RCC 7860 (cell line): ENCODE data around the gene SHISA8.
"Not testable (repeated sequence)": the region's sequence is repeated elsewhere in the genome, so short reads cannot be mapped to it uniquely, and the experiment has no call there.

Source experiments
- DNase-seq: peaks from one replicate; pipeline ENCODE4 v3.0.0-alpha.2; 2015; ENCODE audit warnings: low spot score
- FAIRE-seq: peaks from 2 replicates; lab custom pipeline; 2012; peaks lifted over from hg19 to GRCh38; lab: Jason Lieb, UNC

The SHISA8 gene

GRCh38 chr22:41915035-41915785 lies at the start of gene SHISA8:
Gene SHISA8, minus strand, starts transcription at chr22:41915074. Its CDS starts 407 bp downstream, at chr22:41914667.
- DNase-seq (no peak), FAIRE-seq (no peak)

DNA sequence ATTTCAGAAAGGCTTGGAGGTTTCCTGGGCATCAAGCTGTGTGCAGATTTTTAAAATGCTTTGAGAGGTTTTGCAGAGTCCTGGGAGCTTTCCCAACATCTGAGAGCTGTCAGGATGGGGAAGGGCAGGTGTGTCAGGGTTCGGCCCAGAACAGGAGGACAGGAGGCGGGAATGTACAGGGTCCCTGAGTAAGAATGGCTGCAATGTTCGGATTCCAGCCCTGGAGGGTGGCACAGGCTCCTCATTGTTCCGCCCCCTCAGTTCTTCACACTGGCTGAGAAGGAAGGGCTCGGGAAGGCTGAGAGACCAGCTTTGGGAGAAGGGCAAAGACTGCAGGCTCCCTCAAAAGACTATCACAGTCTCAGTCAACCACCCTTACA lies 49.2 kb upstream of the SHISA8 start:
- FAIRE-seq (no peak), DNase-seq (no peak)

DNA sequence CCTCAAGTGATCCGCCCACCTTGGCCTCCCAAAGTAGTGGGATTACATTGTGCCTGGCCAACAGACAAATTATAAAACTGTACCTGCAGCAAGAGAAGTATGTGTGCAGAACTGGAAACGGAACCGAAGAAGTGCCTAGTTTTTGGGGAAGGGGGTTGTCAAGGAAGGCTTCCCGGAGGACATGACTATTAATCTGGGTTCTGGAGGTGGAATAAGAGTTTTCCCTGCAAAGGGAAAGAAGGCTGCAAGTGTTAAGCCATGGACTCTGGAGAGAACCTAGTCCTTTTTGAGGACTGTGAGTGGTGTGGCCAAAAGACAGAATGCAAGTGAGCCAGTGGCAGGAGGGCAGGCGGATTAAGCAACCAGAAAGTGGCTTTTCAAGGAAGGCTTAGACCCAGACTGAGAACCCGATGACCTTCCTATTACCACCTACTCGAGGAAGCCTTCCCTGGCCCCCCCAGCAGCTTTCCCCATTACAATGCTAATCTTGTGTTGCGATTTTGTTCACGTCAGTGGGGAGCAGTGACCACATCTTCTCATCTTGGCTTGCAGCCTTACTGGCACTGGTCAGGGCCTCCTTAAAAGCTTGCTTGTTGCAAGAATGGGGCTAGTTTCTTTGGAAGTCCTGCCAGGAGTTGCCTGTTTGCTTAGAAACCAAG lies 48.7 kb upstream of the SHISA8 start:
- no peak for FAIRE-seq
- no peak for DNase-seq

- FAIRE-seq: no peak
Measured at GRCh38 chr22:41957941-41958556, 43.2 kb upstream of the SHISA8 start.

GRCh38 chr22:41952713-41953112 lies 37.8 kb upstream of the SHISA8 start:
- DNase-seq: no peak
- no peak for FAIRE-seq

More at GRCh38 chr22:41957941-41958556, 43.2 kb upstream of the SHISA8 start:
- DNase-seq: no peak

DNA sequence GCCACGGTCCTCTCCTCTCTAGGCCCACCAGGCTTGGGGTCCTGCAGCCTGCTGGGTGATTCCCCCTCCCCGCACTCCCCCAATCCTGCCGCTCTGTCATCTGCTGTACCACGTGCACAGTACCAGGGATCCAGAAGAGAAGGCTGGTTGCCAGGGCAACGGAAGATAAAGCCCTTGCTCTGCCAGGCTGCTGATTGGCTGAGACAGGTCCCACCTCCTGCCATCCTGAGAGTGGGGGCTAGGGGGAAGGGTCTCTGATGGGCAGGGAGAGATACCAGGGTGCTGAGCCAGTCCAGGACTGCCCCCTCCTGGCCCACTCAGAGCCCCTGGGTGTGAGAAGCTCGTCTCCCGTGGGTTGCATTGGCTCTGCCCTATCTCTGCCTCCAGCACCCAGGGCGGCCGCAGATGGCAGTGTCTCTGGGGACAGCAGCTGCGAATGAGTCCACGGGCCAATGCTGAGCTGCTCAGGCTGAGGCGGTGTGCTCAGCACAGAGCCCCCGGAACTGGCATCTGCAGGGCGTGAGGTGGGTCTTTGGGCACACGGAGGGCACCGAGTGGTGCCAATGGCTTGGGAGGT lies 37.1 kb upstream of the SHISA8 start, which contains the start of gene SMIM45:
TSS of gene SMIM45 (plus strand) at position 253 of the 577 bp plus-strand sequence.
- FAIRE-seq (no peak), DNase-seq (no peak)

DNA sequence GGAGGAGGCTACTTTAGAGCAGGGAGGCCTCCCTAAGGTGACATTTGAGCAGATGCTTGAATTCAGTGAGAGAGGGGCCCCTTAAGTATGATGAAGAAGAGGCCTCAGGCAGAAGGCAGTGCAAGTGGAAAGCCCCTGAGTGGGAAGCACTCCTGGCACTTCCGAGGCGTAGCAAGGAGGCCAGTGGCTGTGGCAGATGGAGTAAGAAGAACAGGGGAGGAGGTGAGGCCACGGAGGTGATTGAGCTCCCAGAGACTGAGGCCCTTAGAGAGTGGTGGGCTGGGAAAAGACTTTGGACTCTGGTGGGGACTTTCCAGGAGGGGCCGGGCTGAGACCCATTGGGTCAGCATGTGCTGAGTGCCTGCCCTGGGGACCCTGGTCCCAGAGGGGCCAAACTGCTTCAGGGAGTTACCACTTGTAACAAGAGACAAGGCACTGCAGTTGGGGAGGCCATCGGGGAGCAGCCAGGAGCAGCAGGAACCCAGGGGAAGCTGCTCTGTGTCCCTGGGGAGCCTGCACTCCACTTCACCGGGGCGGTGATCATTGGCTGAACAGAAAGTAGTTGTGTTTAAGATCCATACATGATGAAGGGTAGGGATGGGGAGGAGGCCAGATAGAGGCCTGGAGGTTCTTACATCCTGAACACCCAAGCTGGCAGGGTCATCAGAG lies 34.6 kb upstream of the SHISA8 start:
- no peak for FAIRE-seq
- no peak for DNase-seq

DNA sequence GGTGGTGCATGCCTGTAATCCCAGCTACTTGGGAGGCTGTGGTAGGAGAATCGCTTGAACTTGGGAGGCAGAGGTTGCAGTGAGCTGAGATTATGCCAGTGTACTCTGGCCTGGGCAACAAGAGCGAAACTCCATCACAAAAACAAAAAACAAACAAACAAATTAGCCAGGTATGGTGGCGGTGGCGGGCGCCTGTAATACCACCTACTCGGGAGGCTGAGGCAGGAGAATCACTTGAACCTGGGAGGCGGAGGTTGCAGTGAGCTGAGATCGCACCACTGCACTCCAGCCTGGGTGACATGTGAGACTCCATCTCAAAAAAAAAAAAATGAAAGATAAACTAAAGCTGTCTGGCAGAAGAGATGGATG lies 34.0 kb upstream of the SHISA8 start:
- FAIRE-seq, DNase-seq: not testable (repeated sequence)

- no peak for DNase-seq
- no peak for FAIRE-seq
Measured at GRCh38 chr22:41948142-41948541, 33.3 kb upstream of the SHISA8 start.

DNA sequence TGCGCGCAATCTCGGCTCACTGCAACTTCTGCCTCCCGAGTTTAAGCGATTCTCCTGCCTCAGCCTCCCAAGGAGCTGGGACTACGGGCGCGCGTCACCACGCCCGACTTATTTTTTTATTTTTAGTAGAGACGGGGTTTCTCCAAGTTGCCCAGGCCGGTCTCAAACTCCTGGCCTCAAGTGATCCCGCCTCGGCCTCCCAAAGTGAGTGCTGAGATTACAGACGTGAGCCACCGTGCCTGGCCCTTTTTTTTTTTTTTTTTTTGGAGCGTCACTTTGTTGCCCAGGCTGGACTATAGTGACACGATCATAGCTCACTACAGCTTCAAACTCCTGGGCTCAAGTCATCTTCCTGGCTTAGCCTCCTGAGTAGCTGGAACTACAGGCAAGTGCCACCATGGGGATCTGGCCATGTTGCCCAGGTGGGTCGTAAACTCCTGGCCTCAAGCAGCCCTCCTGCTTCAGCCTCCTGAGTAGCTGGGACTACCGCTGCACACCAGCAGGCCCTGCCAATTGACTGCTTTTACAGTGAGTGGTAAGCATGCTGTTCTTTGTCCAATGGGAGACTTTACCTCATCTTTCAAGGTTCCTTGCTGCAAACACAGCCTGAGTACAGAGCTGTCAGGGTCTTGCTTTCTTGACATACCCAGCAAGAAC lies 32.7 kb upstream of the SHISA8 start:
- DNase-seq (no peak), FAIRE-seq (no peak)

GRCh38 chr22:41946629-41947423 lies 32.0 kb upstream of the SHISA8 start, which contains the start of gene CENPM:
Gene CENPM, minus strand, starts transcription at chr22:41947152. Its CDS starts 76 bp downstream, at chr22:41947076.
- FAIRE-seq: peak; percentile 77
- DNase-seq: peak; percentile 90

- FAIRE-seq (no peak), DNase-seq (peak; percentile 36)
Measured at GRCh38 chr22:41943661-41944209, 28.9 kb upstream of the SHISA8 start.

GRCh38 chr22:41940832-41941765 lies 26.2 kb upstream of the SHISA8 start:
- peak; percentile 64 for FAIRE-seq
- DNase-seq: peak; percentile 81

DNA sequence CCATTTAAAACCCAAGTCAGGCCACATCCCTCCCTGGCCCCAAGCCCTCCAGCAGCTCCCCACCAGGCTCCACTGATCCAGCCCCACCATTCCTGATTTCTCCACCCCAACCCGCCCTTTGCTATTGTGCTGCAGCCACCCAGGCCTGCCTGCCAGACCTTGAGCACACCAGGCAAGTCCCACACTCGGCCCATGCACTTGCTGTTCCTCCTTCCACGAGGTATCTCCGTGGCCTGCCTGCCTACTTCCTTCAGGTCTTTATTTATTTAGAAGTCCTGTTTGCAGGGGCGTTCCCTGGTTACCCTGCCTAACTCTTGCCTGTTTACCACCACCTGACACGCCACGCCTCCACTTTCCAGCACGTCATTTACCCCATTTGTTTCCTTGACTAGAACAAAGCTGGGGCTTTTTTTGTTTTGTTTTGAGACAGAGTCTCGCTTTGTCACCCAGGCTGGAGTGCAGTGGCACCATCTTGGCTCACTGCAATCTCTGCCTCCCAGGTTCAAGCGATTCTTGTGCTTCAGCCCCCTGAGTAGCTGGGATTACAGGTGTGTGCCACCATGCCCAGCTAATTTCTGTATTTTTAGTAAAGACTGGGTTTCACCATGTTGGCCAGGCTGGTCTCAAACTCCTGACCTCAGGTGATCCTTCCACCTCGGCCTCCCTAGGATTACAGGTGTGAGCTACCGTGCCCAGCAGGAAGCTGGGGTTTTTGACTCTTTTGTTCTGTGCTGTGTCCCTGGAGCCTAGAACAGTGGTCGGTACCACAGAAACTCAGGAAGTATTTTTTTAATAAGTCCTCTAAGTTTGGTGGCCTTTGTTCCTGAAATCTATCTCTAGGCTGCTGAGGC lies 25.3 kb upstream of the SHISA8 start:
- DNase-seq: no peak
- no peak for FAIRE-seq

DNA sequence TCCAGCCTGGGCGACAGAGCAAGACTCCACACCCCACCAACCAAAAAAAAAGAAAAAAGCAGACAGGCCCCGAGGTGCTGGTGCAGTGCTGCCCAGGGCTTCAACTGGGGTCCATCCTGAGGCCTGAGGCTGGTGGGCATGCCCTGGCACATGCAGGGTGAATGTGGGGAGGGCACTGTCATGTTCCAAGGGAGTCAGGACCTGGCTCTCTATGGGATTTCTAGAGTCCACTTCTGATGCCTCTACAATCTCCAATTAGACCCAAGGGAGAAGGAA lies 22.0 kb upstream of the SHISA8 start:
- DNase-seq (no peak), FAIRE-seq (no peak)

GRCh38 chr22:41935509-41935908 lies 20.6 kb upstream of the SHISA8 start:
- DNase-seq (no peak), FAIRE-seq (no peak)

DNA sequence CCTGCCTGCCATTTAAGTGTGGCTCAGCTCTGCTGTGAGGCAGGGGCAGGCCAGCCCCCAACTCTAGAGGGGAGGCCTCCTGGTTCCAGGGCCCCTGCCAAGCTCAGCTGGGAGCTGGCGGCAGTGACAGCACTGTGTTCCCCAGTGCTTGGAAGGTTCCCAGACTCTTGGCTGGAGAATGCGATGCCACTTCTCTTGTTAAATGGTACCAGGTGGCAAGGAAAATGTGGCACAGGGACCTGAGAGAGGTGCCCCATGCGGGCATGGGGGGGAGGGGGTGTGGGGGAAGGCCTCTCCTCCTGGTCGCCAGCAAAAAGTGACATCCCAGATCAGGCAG lies 20.1 kb upstream of the SHISA8 start:
- no peak for DNase-seq
- FAIRE-seq: no peak
